Neural progenitor cell (in vitro differentiated cells): ENCODE data around the gene MSANTD2.

ENCODE experiments used
- CTCF ChIP-seq: fragments of 200-600 bp; sonication (generic); IDR thresholded peaks from 2 replicates; pipeline ENCODE4 v1.5.1; 2017; ENCODE audit warnings: antibody characterized with exemption, mild to moderate bottlenecking
- EZH2 ChIP-seq: fragments of 200-600 bp; sonication (generic); IDR thresholded peaks from 2 replicates; pipeline ENCODE4 v1.6.1; 2017; ENCODE audit warnings: antibody characterized with exemption, mild to moderate bottlenecking, moderate library complexity
- EZH2phosphoT487 ChIP-seq: fragments of 200-600 bp; sonication (generic); IDR thresholded peaks from 2 replicates; pipeline ENCODE4 v1.6.1; 2017; ENCODE audit warnings: antibody characterized with exemption

GRCh38 chr11:124801636-124802312 is 1.6 kb upstream of the MSANTD2 start:
- TF ChIP-seq CTCF = no peak
- TF ChIP-seq EZH2 = no peak
- no peak for TF ChIP-seq EZH2phosphoT487
